ENCODE data around the gene TSHZ1. TPM values are rescaled to one million over a fixed set of nuclear protein-coding genes. Genes with fewer than 3 reads are reported as not detected.
A peak's percentile ranks its signal among the peaks of the same experiment; 100 is the strongest.

The TSHZ1 gene
- total RNA-seq, 2 donors from 2014 or later: 14.5 to 19.4 TPM

DNA sequence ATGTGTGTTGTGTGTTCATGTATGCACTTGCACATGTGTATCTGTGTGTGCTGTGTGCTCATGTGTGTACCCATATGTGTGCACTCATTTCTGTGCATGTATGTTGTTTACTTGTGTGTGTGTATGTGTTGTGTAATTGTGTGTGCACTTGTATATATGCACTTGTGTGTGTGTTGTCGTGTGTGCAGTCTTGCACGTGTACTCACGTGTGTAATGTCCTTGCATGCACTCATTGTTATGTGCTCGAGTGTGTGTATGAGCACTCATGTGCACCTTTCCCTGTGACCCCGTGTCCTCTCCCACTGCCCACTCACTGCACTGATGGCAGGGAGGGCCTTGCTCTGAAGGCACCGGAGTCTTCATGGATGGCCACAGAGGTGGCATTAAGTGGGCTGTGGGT, 124.9 kb downstream of the TSHZ1 start:
- Histone ChIP-seq H3K27ac (no peak overlapping the region), H3K9me3 (no peaks in the 10 kb centered on the region), H3K27me3 (no peaks in the 10 kb centered on the region), H3K36me3 (no peaks in the 10 kb centered on the region), H3K4me1 (no peaks in the 10 kb centered on the region), H3K4me3 (no peak overlapping the region)
- no peak for DNase-seq (ENCODE audit: low spot score)
- TF ChIP-seq, protein P1, sequence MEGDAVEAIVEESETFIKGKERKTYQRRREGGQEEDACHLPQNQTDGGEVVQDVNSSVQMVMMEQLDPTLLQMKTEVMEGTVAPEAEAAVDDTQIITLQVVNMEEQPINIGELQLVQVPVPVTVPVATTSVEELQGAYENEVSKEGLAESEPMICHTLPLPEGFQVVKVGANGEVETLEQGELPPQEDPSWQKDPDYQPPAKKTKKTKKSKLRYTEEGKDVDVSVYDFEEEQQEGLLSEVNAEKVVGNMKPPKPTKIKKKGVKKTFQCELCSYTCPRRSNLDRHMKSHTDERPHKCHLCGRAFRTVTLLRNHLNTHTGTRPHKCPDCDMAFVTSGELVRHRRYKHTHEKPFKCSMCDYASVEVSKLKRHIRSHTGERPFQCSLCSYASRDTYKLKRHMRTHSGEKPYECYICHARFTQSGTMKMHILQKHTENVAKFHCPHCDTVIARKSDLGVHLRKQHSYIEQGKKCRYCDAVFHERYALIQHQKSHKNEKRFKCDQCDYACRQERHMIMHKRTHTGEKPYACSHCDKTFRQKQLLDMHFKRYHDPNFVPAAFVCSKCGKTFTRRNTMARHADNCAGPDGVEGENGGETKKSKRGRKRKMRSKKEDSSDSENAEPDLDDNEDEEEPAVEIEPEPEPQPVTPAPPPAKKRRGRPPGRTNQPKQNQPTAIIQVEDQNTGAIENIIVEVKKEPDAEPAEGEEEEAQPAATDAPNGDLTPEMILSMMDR (IDR thresholded peaks at IDR 0.05): no peak

DNA sequence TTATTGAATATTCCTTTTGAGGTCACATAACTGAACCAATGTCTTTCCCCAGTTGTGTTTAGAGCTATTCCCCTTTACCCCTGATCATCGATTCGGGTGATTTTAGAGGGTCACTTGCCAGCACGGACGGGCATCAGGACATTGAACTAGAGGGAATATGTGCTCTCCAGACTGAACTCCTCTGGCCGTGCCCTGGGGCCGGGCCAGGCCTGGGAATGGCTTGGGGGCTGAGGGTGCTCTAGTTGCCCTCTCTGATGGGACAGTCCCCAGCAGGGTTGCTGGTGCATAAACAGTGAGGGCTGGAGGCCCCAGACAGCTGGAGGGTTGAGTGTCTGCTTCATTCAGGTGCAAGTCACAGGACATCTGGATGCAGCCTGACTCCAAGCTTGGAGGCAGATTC, 126.2 kb downstream of the TSHZ1 start:
- no peak overlapping the region for H3K4me3 ChIP-seq
- no peaks in the 10 kb centered on the region for H3K27me3 ChIP-seq
- H3K27ac ChIP-seq: no peak overlapping the region
- DNase-seq (ENCODE audit: low spot score): no peak
- no peaks in the 10 kb centered on the region for H3K4me1 ChIP-seq
- H3K9me3 ChIP-seq: no peaks in the 10 kb centered on the region
- H3K36me3 ChIP-seq: no peaks in the 10 kb centered on the region
- TF ChIP-seq, protein P1 (IDR thresholded peaks at IDR 0.05): no peak

DNA sequence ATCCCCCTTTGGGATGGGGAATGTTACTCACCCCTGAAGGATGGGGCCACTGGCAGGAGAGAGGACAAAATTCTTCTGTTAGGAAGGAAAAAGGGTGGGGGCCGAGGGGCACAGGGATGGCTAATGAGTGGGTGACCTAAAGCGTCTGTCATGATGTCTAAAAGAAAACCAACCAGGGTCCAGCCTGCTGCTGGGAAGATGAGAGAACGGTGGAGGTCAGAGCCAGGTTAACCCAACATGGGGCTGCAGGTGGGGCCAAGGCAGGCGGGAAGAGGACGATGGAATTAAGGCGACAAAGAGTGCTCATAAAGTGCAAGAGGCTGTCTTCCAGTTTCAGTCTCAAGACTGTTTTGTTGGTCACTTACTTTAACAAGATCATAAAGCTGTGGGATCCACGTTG, 126.8 kb downstream of the TSHZ1 start:
- Histone ChIP-seq H3K27ac (no peak overlapping the region), H3K36me3 (no peaks in the 10 kb centered on the region), H3K9me3 (no peaks in the 10 kb centered on the region), H3K4me3 (no peak overlapping the region), H3K27me3 (no peaks in the 10 kb centered on the region), H3K4me1 (no peaks in the 10 kb centered on the region)
- no peak for DNase-seq (ENCODE audit: low spot score)
- TF ChIP-seq, protein P1 (IDR thresholded peaks at IDR 0.05): no peak

DNA sequence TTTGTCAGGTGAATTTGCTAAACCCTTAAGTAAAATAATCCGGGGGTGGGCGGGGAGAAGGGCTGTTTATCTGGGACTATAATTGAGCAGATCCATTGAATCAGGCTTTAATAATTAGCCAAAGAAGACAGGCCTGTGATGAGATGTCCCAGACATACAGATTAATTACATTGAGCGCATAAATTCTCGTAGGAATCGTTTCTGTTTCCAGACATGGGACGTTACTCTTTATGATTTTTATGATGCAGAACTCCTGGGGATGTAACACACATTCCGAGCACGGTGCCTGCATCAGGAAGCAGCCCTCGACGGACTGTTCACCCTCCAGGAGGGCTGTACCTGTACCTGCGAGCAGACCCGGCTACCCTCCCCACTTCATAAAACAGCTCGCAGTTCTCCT, 128.0 kb downstream of the TSHZ1 start:
- TF ChIP-seq, protein P1 (IDR thresholded peaks at IDR 0.05): no peak
- no peaks in the 10 kb centered on the region for H3K9me3 ChIP-seq
- H3K36me3 ChIP-seq: no peaks in the 10 kb centered on the region
- no peaks in the 10 kb centered on the region for H3K27me3 ChIP-seq
- no peaks in the 10 kb centered on the region for H3K4me1 ChIP-seq
- peak; percentile 21 for DNase-seq (ENCODE audit: low spot score)
- H3K4me3 ChIP-seq: no peak overlapping the region
- no peak overlapping the region for H3K27ac ChIP-seq

Other genes with a start within 250 kb of the TSHZ1 start
- 10 to 100 TPM; 16.7 to 33.9 TPM for gene PTGR3, start 1.7 kb upstream of the TSHZ1 start, total RNA-seq
- not detected for gene SMIM21, start 216.9 kb downstream of the TSHZ1 start, total RNA-seq

All from right atrium auricular region (tissue), 2 donors.